ENCODE measurements around the gene FYN.

Gene FYN

GRCh38 chr6:111817451-111818120 is 55.7 kb downstream of the FYN start:
- Mint-ChIP-seq H3K4me3 (no peak overlapping the region), H3K4me1 (peaks cover 55% of the 10 kb centered on the region), H3K27me3 (no peaks in the 10 kb centered on the region), H3K27ac (ENCODE audit: low read depth) (no peak overlapping the region), H3K36me3 (ENCODE audit: insufficient read depth) (peaks cover 17% of the 10 kb centered on the region), H3K9me3 (no peaks in the 10 kb centered on the region)
- ATAC-seq (replicated peaks; ENCODE audit: extremely low read depth, poor library complexity, severe bottlenecking) (no peak), DNase-seq (ENCODE audit: low spot score in 2 of 2) (no peak)

GRCh38 chr6:111813677-111814310 is 59.5 kb downstream of the FYN start:
- H3K9me3 Mint-ChIP-seq, result no peaks in the 10 kb centered on the region
- DNase-seq (ENCODE audit: low spot score in 2 of 2) (no peak), ATAC-seq (replicated peaks; ENCODE audit: extremely low read depth, poor library complexity, severe bottlenecking) (no peak)
- H3K4me1 Mint-ChIP-seq, result peaks cover 66% of the 10 kb centered on the region
- peak overlapping the region; percentile 63 for H3K4me3 Mint-ChIP-seq
- peak overlapping the region; percentile 91 for H3K27ac Mint-ChIP-seq (ENCODE audit: low read depth)
- H3K36me3 Mint-ChIP-seq (ENCODE audit: insufficient read depth), result peaks cover 33% of the 10 kb centered on the region
- H3K27me3 Mint-ChIP-seq, result no peaks in the 10 kb centered on the region

- ATAC-seq (replicated peaks; ENCODE audit: extremely low read depth, poor library complexity, severe bottlenecking) (no peak), DNase-seq (ENCODE audit: low spot score in 2 of 2) (no peak)
- H3K9me3 Mint-ChIP-seq, result no peaks in the 10 kb centered on the region
- H3K4me1 Mint-ChIP-seq, result peaks cover 65% of the 10 kb centered on the region
- peaks cover 34% of the 10 kb centered on the region for H3K36me3 Mint-ChIP-seq (ENCODE audit: insufficient read depth)
- H3K4me3 Mint-ChIP-seq, result peak overlapping the region; percentile 63
- H3K27ac Mint-ChIP-seq (ENCODE audit: low read depth), result peak overlapping the region; percentile 91
- no peaks in the 10 kb centered on the region for H3K27me3 Mint-ChIP-seq
Observed at GRCh38 chr6:111813237-111813636, 60.0 kb downstream of the FYN start.

GRCh38 chr6:111812060-111813038 is 60.9 kb downstream of the FYN start:
- Mint-ChIP-seq H3K27ac (ENCODE audit: low read depth) (peak overlapping the region; percentile 91), H3K4me1 (peaks cover 62% of the 10 kb centered on the region), H3K36me3 (ENCODE audit: insufficient read depth) (peaks cover 32% of the 10 kb centered on the region), H3K27me3 (no peaks in the 10 kb centered on the region), H3K9me3 (no peaks in the 10 kb centered on the region), H3K4me3 (peak overlapping the region; percentile 66)
- DNase-seq (ENCODE audit: low spot score in 2 of 2) (no peak), ATAC-seq (replicated peaks; ENCODE audit: extremely low read depth, poor library complexity, severe bottlenecking) (peak; percentile 22)

GRCh38 chr6:111810294-111811131 is 62.7 kb downstream of the FYN start:
- H3K36me3 Mint-ChIP-seq (ENCODE audit: insufficient read depth), result peaks cover 33% of the 10 kb centered on the region
- peak overlapping the region; percentile 91 for H3K27ac Mint-ChIP-seq (ENCODE audit: low read depth)
- H3K9me3 Mint-ChIP-seq, result no peaks in the 10 kb centered on the region
- DNase-seq (ENCODE audit: low spot score in 2 of 2), result no peak
- H3K4me3 Mint-ChIP-seq, result peak overlapping the region; percentile 66
- no peaks in the 10 kb centered on the region for H3K27me3 Mint-ChIP-seq
- H3K4me1 Mint-ChIP-seq, result peaks cover 73% of the 10 kb centered on the region
- peak; percentile 59 for ATAC-seq (replicated peaks; ENCODE audit: extremely low read depth, poor library complexity, severe bottlenecking)

GRCh38 chr6:111809766-111810165 is 63.5 kb downstream of the FYN start:
- Mint-ChIP-seq H3K27ac (ENCODE audit: low read depth) (peak overlapping the region; percentile 91), H3K4me1 (peaks cover 80% of the 10 kb centered on the region), H3K27me3 (no peaks in the 10 kb centered on the region), H3K4me3 (peak overlapping the region; percentile 66), H3K9me3 (no peaks in the 10 kb centered on the region), H3K36me3 (ENCODE audit: insufficient read depth) (peaks cover 36% of the 10 kb centered on the region)
- no peak for DNase-seq (ENCODE audit: low spot score in 2 of 2)
- ATAC-seq (replicated peaks; ENCODE audit: extremely low read depth, poor library complexity, severe bottlenecking), result no peak

GRCh38 chr6:111809264-111809663 is 64.0 kb downstream of the FYN start:
- Mint-ChIP-seq H3K4me3 (no peak overlapping the region), H3K9me3 (no peaks in the 10 kb centered on the region), H3K4me1 (peaks cover 85% of the 10 kb centered on the region), H3K36me3 (ENCODE audit: insufficient read depth) (peaks cover 39% of the 10 kb centered on the region), H3K27me3 (no peaks in the 10 kb centered on the region), H3K27ac (ENCODE audit: low read depth) (peak overlapping the region; percentile 94)
- DNase-seq (ENCODE audit: low spot score in 2 of 2) (no peak), ATAC-seq (replicated peaks; ENCODE audit: extremely low read depth, poor library complexity, severe bottlenecking) (no peak)

GRCh38 chr6:111808493-111808892 is 64.8 kb downstream of the FYN start:
- Mint-ChIP-seq H3K4me1 (peaks cover 85% of the 10 kb centered on the region), H3K9me3 (no peaks in the 10 kb centered on the region), H3K27me3 (no peaks in the 10 kb centered on the region), H3K27ac (ENCODE audit: low read depth) (peak overlapping the region; percentile 94), H3K4me3 (peak overlapping the region; percentile 35), H3K36me3 (ENCODE audit: insufficient read depth) (peaks cover 34% of the 10 kb centered on the region)
- no peak for DNase-seq (ENCODE audit: low spot score in 2 of 2)
- no peak for ATAC-seq (replicated peaks; ENCODE audit: extremely low read depth, poor library complexity, severe bottlenecking)

- Mint-ChIP-seq H3K4me1 (peaks cover 82% of the 10 kb centered on the region), H3K27ac (ENCODE audit: low read depth) (peak overlapping the region; percentile 94), H3K4me3 (peak overlapping the region; percentile 54), H3K27me3 (no peaks in the 10 kb centered on the region), H3K9me3 (no peaks in the 10 kb centered on the region), H3K36me3 (ENCODE audit: insufficient read depth) (peaks cover 32% of the 10 kb centered on the region)
- ATAC-seq (replicated peaks; ENCODE audit: extremely low read depth, poor library complexity, severe bottlenecking), result no peak
- DNase-seq (ENCODE audit: low spot score in 2 of 2), result no peak
Observed at GRCh38 chr6:111806561-111807497, 66.4 kb downstream of the FYN start.

GRCh38 chr6:111806165-111806547 is 67.1 kb downstream of the FYN start:
- Mint-ChIP-seq H3K9me3 (no peaks in the 10 kb centered on the region), H3K36me3 (ENCODE audit: insufficient read depth) (peaks cover 27% of the 10 kb centered on the region), H3K4me3 (peak overlapping the region; percentile 54), H3K27ac (ENCODE audit: low read depth) (peak overlapping the region; percentile 94), H3K4me1 (peaks cover 79% of the 10 kb centered on the region), H3K27me3 (no peaks in the 10 kb centered on the region)
- ATAC-seq (replicated peaks; ENCODE audit: extremely low read depth, poor library complexity, severe bottlenecking) (no peak), DNase-seq (ENCODE audit: low spot score in 2 of 2) (no peak)

- peaks cover 29% of the 10 kb centered on the region for H3K36me3 Mint-ChIP-seq (ENCODE audit: insufficient read depth)
- ATAC-seq (replicated peaks; ENCODE audit: extremely low read depth, poor library complexity, severe bottlenecking) (no peak), DNase-seq (ENCODE audit: low spot score in 2 of 2) (no peak)
- H3K9me3 Mint-ChIP-seq, result no peaks in the 10 kb centered on the region
- peak overlapping the region; percentile 54 for H3K4me3 Mint-ChIP-seq
- peak overlapping the region; percentile 94 for H3K27ac Mint-ChIP-seq (ENCODE audit: low read depth)
- no peaks in the 10 kb centered on the region for H3K27me3 Mint-ChIP-seq
- H3K4me1 Mint-ChIP-seq, result peaks cover 79% of the 10 kb centered on the region
Observed at GRCh38 chr6:111805511-111806164, 67.6 kb downstream of the FYN start.

Measured in central memory CD8-positive, alpha-beta T cell (primary cell).